CD4-positive, alpha-beta T cell treated with Interferon gamma for 1 hour (primary cell): ENCODE data around the gene NCOR2.

ENCODE experiments used
- DNase-seq: peaks from one replicate; pipeline ENCODE4 v3.0.0-alpha.2; 2020

The NCOR2 gene

DNA sequence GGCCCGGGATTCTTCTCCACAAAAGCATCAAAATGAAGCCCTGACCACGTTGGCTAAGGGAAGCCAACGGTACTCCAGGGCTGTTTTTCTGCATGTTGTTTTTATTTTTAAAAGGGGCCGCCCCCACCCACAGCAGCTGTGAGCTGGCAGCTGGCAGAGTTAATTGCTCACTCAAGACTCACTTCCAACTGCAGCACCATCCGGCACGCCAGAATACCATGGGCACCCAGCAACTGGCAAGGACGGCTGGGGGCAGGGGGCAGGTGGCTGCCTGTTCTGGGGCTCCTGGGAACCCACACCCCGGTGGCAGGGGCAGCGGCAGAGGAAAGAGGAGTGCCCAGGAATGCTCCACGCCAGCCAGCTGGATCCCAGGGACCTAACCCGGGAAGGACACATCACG lies 44.3 kb downstream of the NCOR2 start:
- DNase-seq, result no peak

- DNase-seq, result no peak
Measured at GRCh38 chr12:124520907-124521306, 46.5 kb downstream of the NCOR2 start.

- DNase-seq, result no peak
Measured at GRCh38 chr12:124520265-124520701, 47.1 kb downstream of the NCOR2 start.

GRCh38 chr12:124519746-124520145 lies 47.7 kb downstream of the NCOR2 start:
- no peak for DNase-seq

GRCh38 chr12:124518051-124518932 lies 49.1 kb downstream of the NCOR2 start:
- no peak for DNase-seq
